Rectal smooth muscle tissue (tissue), 1 donor: ENCODE results near the gene LSG1.
"Not testable (repeated sequence)": the region's sequence is repeated elsewhere in the genome, so short reads cannot be mapped to it uniquely, and the experiment has no call there.

Experiments
- H3K27ac ChIP-seq: one replicate; pipeline ENCODE4 v1.7.0; 2013; ENCODE audit warnings: low read depth, low read length, inconsistent platforms
- H3K27me3 ChIP-seq: one replicate; pipeline ENCODE4 v1.7.0; 2013; ENCODE audit warnings: low read length; ENCODE audit not compliant: control insufficient read depth, insufficient read depth
- H3K36me3 ChIP-seq: one replicate; pipeline ENCODE4 v1.7.0; 2013; ENCODE audit warnings: low read length; ENCODE audit not compliant: control insufficient read depth, insufficient read depth
- H3K4me1 ChIP-seq: one replicate; pipeline ENCODE4 v1.7.0; 2013; ENCODE audit warnings: low read length; ENCODE audit not compliant: control insufficient read depth, insufficient read depth
- H3K4me3 ChIP-seq: one replicate; pipeline ENCODE4 v1.7.0; 2013; ENCODE audit warnings: low read length
- H3K9ac ChIP-seq: one replicate; pipeline ENCODE4 v1.7.0; 2013; ENCODE audit warnings: low read length

Gene LSG1

DNA sequence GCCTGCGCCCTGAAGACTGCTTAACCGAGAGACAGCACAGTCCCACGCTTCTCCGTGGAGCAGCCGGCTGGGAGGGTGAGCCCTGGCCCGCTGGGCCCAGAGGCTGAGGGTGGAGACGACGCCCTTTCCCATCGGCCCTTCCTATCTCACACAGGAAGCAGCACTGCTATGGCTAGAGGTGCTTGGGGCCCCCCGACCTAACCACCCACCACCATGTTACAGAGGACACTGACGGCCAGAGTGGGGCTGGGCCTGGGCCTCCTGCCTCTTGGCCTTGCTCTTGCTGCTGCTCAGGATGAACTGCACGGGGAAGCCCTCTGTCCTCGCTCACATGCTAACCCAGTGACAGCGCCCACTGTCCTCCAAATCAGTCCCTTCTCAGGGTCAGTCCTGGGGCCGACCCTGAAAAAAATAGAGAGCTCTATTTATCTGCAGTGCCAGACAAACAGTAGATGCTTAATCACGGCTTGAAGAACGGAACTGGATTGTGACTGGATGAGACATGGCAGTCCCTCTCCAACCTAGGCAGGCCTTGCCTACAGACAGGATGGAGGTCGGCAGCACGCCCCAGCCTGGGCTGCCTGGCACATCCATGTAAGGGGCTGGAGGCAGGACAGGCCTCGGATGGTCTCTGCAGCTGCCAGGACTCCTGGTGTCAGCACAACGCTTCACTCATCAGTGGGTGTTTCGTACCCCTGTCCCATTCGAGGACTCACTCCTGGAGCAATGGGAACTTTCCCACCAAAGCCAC is 53.0 kb downstream of the LSG1 start:
- Histone ChIP-seq H3K9ac (no peak overlapping the region), H3K27me3 (no peaks in the 10 kb centered on the region), H3K36me3 (no peaks in the 10 kb centered on the region), H3K27ac (no peak overlapping the region), H3K4me1 (no peaks in the 10 kb centered on the region), H3K4me3 (no peak overlapping the region)

DNA sequence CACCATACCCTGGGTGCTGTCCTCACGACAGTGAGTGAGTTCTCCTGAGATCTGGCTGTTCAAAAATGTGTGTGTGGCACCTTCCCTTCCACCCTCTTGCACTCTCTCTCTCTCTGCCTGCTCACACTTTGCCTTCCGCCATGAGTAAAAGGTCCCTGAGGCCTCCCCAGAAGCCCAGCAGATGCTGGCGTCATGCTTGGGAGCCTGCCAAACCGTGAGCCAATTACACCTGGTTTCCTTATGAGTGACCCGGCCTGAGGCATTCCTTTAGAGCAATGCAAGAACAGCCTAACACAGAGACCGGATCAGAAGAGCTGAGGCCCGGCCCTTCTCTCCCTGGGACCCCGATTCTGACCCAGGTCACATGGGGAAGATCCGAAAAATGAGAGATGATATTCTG is 54.2 kb downstream of the LSG1 start:
- no peaks in the 10 kb centered on the region for H3K36me3 ChIP-seq
- no peak overlapping the region for H3K9ac ChIP-seq
- no peak overlapping the region for H3K4me3 ChIP-seq
- H3K27me3 ChIP-seq: no peaks in the 10 kb centered on the region
- no peaks in the 10 kb centered on the region for H3K4me1 ChIP-seq
- no peak overlapping the region for H3K27ac ChIP-seq

DNA sequence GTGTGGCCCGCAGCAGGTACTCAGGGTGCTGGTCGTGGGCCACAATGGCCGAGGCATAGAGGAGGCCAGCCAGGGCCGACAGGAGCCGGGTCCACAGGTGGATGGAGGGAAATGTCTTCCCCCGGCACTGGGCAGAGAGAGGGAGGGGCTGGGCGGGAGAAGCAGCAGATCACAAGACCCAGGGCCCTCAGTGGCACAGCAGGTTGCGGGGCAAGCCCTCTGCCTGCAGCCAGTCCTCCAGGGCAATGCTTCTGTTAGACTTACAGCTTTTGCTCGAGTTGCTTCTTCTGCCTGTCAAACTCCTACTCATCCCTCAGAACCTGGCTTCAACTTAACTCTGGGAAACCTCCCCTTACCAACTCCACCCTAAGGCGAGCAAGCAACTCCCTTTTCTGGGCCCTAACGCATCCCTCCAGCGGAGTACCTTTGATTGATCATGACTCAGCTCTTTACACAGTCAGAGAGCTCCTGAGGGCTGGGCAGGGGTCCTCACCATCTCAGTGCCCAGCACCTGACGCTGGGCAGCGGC is 54.8 kb downstream of the LSG1 start:
- no peaks in the 10 kb centered on the region for H3K36me3 ChIP-seq
- no peak overlapping the region for H3K27ac ChIP-seq
- H3K9ac ChIP-seq: no peak overlapping the region
- no peaks in the 10 kb centered on the region for H3K4me1 ChIP-seq
- no peak overlapping the region for H3K4me3 ChIP-seq
- no peaks in the 10 kb centered on the region for H3K27me3 ChIP-seq

DNA sequence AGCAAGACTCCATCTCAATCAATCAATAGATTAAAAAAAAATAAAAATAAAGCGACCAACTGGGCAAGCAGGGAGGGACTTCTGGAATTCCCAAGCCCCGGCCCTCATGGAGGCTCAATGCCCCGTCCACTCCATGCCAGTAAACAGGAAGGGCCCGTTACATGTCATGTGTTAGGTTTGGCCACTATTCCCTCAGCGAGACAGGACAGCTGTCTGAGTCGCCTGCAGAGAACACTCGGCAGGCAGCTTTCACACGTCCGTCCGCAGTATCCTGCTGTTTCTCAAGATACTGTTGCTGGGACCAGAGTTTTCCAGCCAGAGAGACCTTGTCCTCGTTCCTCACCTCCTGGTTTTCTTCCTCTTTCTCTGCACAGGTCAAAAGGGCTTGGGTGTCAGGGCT is 56.8 kb downstream of the LSG1 start:
- no peak overlapping the region for H3K4me3 ChIP-seq
- no peak overlapping the region for H3K27ac ChIP-seq
- H3K36me3 ChIP-seq: no peaks in the 10 kb centered on the region
- H3K4me1 ChIP-seq: no peaks in the 10 kb centered on the region
- no peaks in the 10 kb centered on the region for H3K27me3 ChIP-seq
- H3K9ac ChIP-seq: no peak overlapping the region

DNA sequence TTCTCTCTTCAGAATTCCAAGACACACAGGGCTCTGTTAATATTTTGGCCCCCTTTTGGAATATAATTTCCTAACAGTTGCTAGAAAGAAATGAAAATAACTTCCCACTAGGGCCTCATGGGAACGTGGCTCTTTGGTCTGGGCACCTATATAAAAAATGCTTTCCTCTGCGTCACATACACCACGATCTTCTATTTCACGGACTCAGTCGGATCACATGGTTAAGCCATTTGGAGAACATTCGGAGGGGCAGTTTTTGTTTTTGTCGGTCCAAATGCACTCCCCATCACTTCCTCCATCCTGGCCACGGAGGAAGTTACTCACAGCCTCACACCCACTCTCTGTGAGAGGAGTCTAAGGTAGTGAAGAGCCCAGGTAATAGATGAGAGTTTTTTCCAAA is 59.8 kb downstream of the LSG1 start:
- no peaks in the 10 kb centered on the region for H3K4me1 ChIP-seq
- no peaks in the 10 kb centered on the region for H3K36me3 ChIP-seq
- no peak overlapping the region for H3K27ac ChIP-seq
- H3K27me3 ChIP-seq: no peaks in the 10 kb centered on the region
- no peak overlapping the region for H3K9ac ChIP-seq
- no peak overlapping the region for H3K4me3 ChIP-seq

DNA sequence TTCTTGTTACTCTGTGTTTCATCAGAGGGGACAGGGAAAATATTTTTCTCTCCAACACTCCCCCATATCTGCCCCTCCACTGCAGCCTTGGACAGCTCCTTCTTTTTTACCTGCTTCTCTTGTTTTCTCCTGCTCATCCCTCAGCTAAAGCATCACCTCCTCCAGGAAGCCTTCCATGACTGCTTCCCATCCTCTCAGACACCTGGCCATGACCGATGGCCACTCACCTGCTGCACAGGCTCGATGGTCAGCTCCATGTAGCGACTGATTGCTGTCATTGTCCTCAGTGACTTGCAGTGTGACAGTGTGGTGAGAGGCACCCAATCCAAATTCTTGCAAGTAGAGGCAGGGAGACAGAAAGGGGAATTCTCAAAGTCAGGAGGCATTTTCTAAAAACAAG is 61.3 kb downstream of the LSG1 start:
- no peaks in the 10 kb centered on the region for H3K27me3 ChIP-seq
- no peak overlapping the region for H3K27ac ChIP-seq
- H3K36me3 ChIP-seq: no peaks in the 10 kb centered on the region
- H3K9ac ChIP-seq: no peak overlapping the region
- H3K4me3 ChIP-seq: no peak overlapping the region
- no peaks in the 10 kb centered on the region for H3K4me1 ChIP-seq

DNA sequence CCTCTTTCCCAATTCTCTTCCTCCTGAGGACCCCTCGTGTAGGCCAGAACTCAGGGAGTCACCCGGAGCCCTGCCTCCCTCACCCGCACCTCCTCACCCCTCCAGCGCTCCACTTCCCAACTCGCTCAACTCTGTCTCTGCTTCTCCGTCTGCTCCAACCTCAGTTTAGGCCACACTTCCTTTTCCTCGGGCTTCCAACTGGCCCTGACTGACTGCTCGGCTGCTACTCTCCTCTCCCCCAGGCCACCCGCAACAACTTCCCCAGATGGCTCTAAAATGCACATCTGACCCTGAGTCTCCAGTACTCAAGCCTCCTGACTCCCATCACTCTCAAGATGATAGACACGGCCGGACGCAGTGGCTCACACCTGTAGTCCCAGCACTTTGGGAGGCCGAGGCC is 62.4 kb downstream of the LSG1 start:
- Histone ChIP-seq H3K4me3 (no peak overlapping the region), H3K27ac (no peak overlapping the region), H3K36me3 (no peaks in the 10 kb centered on the region), H3K27me3 (no peaks in the 10 kb centered on the region), H3K4me1 (no peaks in the 10 kb centered on the region), H3K9ac (no peak overlapping the region)

DNA sequence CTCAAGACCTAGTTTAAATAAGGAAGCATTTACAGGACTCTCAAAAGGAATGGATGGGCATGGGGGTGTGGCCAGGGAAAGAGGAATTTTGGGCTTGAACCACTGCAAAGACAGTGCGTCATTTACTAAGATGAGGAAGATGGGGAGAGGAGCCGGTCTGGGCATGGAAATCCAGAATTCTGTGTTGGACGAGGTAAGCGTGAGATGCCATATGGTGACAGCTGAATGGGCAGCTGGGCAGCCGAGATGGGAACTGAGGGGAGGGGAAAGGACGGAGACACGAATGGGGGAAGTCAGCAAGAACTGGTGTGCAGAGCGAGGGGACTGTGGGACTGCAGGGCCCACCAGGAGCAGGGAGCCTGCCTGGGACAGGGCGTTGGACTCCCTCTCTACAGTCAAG is 63.0 kb downstream of the LSG1 start:
- Histone ChIP-seq H3K27ac (no peak overlapping the region), H3K4me3 (no peak overlapping the region), H3K9ac (no peak overlapping the region), H3K4me1 (no peaks in the 10 kb centered on the region), H3K27me3 (no peaks in the 10 kb centered on the region), H3K36me3 (no peaks in the 10 kb centered on the region)

DNA sequence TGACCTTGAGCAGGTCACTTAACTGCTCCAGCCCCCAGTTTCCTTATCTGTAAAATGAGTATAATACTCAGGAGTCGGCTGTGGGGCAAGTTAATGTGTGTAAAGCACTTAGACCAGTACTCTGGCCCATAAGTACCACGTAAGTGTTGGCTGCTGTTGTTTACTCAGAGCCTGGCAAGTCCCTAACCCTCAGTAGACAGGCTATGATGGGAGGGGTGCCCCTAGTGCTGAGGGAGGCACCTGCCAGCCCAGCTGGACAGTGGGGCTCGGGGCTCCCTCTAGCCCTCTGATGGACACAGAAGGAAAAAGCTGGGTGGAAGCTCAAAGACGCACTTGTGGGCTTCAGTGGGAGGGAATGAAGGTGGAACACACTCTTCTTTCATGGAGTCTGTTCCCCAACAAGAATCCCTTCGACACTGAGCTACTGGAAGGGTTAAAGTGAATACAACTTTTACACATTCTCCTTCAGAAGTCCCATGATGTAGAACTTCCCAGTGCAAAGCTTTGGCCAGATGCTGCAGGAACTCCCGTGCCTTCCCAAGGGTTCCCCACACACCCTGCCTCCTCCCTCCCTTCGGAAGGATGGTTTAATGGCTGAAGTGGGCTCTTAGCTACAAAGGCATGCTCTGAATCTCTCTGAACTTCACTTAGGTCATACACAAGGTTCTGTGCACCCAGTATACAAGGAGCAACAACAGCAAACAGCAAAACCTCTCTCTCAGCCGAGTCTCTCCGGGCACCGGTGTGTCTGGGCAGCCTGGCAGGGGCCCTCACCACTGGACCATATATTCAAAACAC is 64.2 kb downstream of the LSG1 start:
- Histone ChIP-seq H3K27me3 (no peaks in the 10 kb centered on the region), H3K4me3 (no peak overlapping the region), H3K9ac (no peak overlapping the region), H3K27ac (no peak overlapping the region), H3K36me3 (no peaks in the 10 kb centered on the region), H3K4me1 (no peaks in the 10 kb centered on the region)

DNA sequence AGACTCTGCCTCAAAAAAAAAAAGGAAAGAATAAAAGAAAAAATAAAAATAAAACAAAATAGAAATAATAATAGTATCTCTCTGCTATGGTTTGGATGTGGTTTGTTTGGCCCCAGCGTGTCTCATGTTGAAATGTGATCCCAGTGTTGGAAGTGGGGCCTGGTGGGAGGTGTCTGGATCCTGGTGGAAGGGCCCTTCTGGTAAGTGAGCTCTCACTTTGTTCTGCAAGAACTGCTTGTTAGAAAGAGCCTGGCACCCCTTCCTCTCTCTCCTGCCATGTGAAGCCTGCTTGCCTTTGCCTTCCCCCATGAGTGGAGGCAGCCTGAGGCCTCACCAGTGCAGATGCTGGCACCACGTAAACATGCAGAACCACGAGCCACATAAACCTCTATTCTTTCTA is 65.0 kb downstream of the LSG1 start:
- Histone ChIP-seq H3K9ac (no peak overlapping the region), H3K4me1 (no peaks in the 10 kb centered on the region), H3K4me3 (no peak overlapping the region), H3K36me3 (no peaks in the 10 kb centered on the region), H3K27me3 (no peaks in the 10 kb centered on the region), H3K27ac (no peak overlapping the region)

DNA sequence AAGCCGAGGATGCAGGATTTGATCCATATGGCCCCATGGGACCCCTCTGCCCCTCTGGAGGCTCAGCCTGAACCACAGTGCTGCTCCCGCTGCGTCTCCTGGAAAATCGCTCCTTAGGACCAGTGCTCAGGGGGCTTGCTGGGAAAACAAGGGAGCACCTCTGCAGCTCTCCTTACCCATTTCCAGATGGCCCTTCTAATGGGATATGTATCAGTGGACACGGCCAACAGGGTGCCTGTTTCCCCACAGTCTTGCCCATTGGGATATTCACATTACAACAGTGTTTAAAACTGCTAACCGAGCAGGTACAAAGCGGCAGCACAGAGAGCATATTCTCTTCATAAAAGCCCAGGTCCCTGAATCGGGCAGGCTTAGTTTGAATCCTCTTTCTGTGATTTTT is 65.8 kb downstream of the LSG1 start:
- Histone ChIP-seq H3K27me3 (no peaks in the 10 kb centered on the region), H3K27ac (no peak overlapping the region), H3K4me3 (no peak overlapping the region), H3K9ac (no peak overlapping the region), H3K36me3 (no peaks in the 10 kb centered on the region), H3K4me1 (no peaks in the 10 kb centered on the region)

DNA sequence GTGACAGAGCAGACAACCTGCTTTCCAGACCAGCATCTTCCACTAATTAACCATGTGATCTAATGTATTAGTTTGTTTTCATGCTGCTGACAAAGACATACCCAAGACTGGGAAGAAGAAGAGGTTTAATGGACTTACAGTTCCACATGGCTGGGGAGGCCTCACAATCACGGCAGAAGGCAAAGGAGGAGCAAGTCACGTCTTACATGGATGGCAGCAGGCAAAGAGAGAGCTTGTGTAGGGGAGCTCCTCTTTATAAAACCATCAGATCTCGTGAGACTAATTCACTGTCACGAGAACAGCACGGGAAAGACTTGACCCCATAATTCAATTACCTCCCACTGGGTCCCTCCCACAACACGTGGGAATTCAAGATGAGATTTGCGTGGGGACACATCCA is 66.7 kb downstream of the LSG1 start:
- not testable (repeated sequence) for H3K4me1 ChIP-seq

DNA sequence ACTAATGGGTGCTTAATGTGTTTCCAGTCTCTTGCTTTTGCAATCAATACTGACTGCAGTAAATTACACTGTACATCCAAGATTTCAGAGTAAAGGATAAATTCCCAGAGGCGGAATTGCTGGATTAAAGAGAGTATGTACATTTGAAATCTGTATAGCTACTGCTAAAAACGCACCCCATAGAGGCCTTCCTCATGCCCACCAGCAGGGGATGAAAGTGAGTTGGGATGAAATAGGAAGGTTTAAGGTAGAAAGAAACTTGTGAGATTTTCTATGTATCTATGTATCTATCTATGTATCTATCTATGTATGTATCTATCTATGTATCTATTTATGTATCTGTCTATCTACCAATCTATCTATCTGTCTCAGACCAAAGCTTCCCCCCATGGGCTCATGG is 67.2 kb downstream of the LSG1 start:
- H3K4me1 ChIP-seq: no peaks in the 10 kb centered on the region
- no peak overlapping the region for H3K4me3 ChIP-seq
- no peaks in the 10 kb centered on the region for H3K36me3 ChIP-seq
- H3K27ac ChIP-seq: no peak overlapping the region
- H3K27me3 ChIP-seq: no peaks in the 10 kb centered on the region
- H3K9ac ChIP-seq: no peak overlapping the region

More for the DNA sequence above, 66.7 kb downstream of the LSG1 start:
- H3K9ac ChIP-seq, H3K27me3 ChIP-seq, H3K36me3 ChIP-seq, H3K27ac ChIP-seq, H3K4me3 ChIP-seq: not testable (repeated sequence)
